Transverse colon (tissue), 4 donors: Measurements from ENCODE around the gene VWA8.

Experiments used
- EP300 ChIP-seq: sonication (generic); formaldehyde crosslinking; IDR thresholded peaks from one replicate; pipeline ENCODE4 v1.6.1; 2017; ENCODE audit warnings: antibody characterized with exemption, low read depth
- POLR2A ChIP-seq: fragments of 450-650 bp; IDR thresholded peaks from one replicate; pipeline ENCODE4 v1.6.1; 2016; ENCODE audit warnings: antibody characterized with exemption, mild to moderate bottlenecking, moderate library complexity
- POLR2AphosphoS5 ChIP-seq, 3 donors: sonication (generic); formaldehyde crosslinking; IDR thresholded peaks; one replicate each; pipeline ENCODE4 v1.6.1; 2016; ENCODE audit warnings: antibody characterized with exemption in 3 of 3
- TF ChIP-seq, protein P1 (sequence below), 5 experiments: fragments of 200-600 bp in 3 of 5; fragments of 450-650 bp in 2 of 5; sonication (generic) in 3 of 5; IDR thresholded peaks; 1 replicate in 2 of 5; 2 replicates in 3 of 5; pipeline ENCODE4 v1.5.1; 2016 to 2017; ENCODE audit warnings: antibody characterized with exemption in 5 of 5, inconsistent platforms in 3 of 5, mild to moderate bottlenecking in 2 of 5, moderate library complexity in 1 of 5

DNA sequence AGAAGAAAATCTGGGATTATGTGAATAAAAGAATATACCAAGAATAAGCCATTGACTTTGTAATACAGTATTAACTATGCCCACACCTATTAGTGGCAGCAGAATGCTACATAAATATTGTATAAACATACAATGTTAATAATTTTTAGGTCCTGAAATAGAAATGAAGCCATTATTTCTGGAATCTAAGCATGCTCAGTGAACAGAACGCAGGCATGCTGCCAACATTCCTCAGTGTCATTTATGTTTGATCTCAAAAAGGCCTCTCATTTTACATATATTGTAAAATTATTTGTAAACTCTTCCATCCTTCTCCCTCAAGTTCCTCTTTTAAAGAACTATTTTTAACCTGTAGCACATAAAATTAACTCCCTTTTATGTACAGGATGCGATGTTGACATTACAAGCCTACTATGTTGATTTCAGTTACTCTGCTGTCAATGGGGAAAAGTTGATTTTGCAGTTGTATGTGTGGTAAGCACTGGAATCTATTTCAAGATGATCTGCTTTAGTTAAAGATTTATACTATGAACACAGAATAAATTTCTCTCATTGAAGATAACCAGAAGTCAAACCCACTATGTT is 118.8 kb downstream of the VWA8 start:
- TF ChIP-seq, protein P1, sequence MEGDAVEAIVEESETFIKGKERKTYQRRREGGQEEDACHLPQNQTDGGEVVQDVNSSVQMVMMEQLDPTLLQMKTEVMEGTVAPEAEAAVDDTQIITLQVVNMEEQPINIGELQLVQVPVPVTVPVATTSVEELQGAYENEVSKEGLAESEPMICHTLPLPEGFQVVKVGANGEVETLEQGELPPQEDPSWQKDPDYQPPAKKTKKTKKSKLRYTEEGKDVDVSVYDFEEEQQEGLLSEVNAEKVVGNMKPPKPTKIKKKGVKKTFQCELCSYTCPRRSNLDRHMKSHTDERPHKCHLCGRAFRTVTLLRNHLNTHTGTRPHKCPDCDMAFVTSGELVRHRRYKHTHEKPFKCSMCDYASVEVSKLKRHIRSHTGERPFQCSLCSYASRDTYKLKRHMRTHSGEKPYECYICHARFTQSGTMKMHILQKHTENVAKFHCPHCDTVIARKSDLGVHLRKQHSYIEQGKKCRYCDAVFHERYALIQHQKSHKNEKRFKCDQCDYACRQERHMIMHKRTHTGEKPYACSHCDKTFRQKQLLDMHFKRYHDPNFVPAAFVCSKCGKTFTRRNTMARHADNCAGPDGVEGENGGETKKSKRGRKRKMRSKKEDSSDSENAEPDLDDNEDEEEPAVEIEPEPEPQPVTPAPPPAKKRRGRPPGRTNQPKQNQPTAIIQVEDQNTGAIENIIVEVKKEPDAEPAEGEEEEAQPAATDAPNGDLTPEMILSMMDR (IDR thresholded peaks at IDR 0.05): no peak
- TF ChIP-seq POLR2AphosphoS5 (IDR thresholded peaks at IDR 0.05) (no peak), POLR2A (no peak), EP300 (no peak)
